ENCODE results near the gene KCNQ4.

DNA sequence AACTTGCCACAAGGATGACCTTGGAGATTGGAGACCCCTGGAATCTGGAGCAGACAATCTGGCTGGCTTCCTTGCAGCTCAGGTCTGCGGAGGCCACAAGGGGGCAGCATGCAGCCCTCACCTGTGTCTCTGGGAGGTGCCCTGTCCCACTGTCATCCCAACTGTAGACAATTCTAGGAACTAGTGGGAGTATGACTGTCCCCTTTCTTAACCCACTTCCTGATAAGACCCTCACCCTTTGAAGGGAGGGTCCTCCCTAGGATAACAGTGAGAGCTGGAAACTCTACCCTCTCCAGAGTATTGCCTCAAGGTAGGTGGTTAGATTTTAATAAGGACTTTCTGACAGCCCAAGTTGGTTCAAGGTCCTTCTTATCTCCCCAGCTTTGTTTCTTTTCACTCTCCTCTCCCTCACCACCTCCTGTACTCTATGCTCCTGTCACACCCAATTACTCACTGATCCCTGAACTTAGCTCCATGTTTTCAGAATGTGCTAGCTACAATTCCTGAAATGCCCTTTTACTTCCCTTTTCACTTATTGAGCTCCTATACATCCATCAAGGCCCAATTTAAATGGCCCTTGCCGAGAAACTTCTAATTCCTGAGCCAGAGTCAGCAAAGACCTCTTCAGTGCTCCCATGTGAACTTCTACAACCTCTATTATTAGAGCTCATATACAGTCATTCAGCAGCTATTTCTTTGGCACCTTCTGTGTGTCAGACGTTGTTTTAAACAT, 9.2 kb upstream of the KCNQ4 start:
- TF ChIP-seq, protein P1, sequence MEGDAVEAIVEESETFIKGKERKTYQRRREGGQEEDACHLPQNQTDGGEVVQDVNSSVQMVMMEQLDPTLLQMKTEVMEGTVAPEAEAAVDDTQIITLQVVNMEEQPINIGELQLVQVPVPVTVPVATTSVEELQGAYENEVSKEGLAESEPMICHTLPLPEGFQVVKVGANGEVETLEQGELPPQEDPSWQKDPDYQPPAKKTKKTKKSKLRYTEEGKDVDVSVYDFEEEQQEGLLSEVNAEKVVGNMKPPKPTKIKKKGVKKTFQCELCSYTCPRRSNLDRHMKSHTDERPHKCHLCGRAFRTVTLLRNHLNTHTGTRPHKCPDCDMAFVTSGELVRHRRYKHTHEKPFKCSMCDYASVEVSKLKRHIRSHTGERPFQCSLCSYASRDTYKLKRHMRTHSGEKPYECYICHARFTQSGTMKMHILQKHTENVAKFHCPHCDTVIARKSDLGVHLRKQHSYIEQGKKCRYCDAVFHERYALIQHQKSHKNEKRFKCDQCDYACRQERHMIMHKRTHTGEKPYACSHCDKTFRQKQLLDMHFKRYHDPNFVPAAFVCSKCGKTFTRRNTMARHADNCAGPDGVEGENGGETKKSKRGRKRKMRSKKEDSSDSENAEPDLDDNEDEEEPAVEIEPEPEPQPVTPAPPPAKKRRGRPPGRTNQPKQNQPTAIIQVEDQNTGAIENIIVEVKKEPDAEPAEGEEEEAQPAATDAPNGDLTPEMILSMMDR (IDR thresholded peaks at IDR 0.05): peak; percentile 45 to 73
- TF ChIP-seq POLR2A (IDR thresholded peaks at IDR 0.05): no peak
- TF ChIP-seq POLR2AphosphoS5 (IDR thresholded peaks at IDR 0.05): no peak
